Central memory CD8-positive, alpha-beta T cell (primary cell): ENCODE data around the gene SCAND1.
"Not testable (repeated sequence)": the region's sequence is repeated elsewhere in the genome, so short reads cannot be mapped to it uniquely, and the experiment has no call there.

Source experiments
- ATAC-seq: fragments of 150-1000 bp; cut with Tn5 transposase; replicated peaks from 2 replicates; pipeline ENCODE4 v1.10.0; 2022; ENCODE audit warnings: mild to moderate bottlenecking, moderate FRiP score, moderate number of reproducible peaks; ENCODE audit not compliant: poor library complexity, severe bottlenecking; ENCODE audit errors: extremely low read depth
- DNase-seq, 2 donors: peaks; one replicate each; pipeline ENCODE4 v3.0.0; 2021; ENCODE audit warnings: low spot score in 2 of 2
- H3K27ac Mint-ChIP-seq: one replicate; pipeline ENCODE4 v1.8.0; 2022; ENCODE audit warnings: low read depth, mild to moderate bottlenecking, moderate library complexity, mixed read lengths
- H3K27me3 Mint-ChIP-seq: one replicate; pipeline ENCODE4 v1.8.0; 2022; ENCODE audit warnings: mixed read lengths
- H3K36me3 Mint-ChIP-seq: one replicate; pipeline ENCODE4 v1.8.0; 2022; ENCODE audit warnings: mild to moderate bottlenecking, moderate library complexity, mixed read lengths; ENCODE audit not compliant: insufficient read depth
- H3K4me1 Mint-ChIP-seq: one replicate; pipeline ENCODE4 v1.8.0; 2022; ENCODE audit warnings: mixed read lengths
- H3K4me3 Mint-ChIP-seq: one replicate; pipeline ENCODE4 v1.8.0; 2022; ENCODE audit warnings: mild to moderate bottlenecking, moderate library complexity, mixed read lengths
- H3K9me3 Mint-ChIP-seq: one replicate; pipeline ENCODE4 v1.8.0; 2022; ENCODE audit warnings: mixed read lengths

Gene SCAND1

DNA sequence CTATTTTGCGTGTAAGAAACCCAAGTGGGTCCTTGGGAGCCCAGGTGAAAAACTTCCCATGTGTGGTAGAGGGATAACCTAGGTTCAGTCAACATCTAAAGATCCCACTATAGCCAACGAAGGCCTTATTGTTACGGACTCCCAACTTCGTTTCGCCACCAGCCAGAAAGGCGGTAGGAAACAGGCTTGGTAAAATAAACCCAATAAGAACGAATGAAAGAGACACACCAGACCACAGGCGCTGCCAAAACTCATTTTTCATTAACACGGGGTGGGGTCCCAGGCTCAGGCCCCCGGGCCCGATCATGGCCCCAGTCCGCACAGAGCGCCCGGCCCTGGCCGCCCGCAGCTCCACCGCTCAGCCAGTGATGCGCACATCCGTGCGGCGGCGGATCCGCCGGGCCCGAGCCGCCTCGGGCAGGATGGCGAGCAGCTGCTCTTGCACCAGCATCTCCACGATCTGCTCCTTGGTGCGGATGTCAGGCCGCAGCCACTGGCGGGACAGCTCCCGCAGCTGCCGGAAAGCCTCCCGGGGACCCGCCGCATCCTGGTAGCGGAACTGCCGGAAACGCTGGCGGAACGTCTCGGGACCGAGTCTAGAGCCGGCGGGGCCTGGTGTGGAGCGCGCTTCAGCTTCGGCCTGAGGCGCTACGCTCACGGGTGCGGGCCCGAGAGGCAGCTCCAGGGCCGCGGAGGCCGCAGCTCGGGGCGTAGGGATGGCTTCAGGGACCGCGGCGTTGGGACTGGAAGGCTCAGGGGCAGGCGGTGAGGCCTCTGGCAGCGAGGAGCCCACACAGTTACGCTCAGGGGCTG lies 709 bp downstream of the SCAND1 start:
- Mint-ChIP-seq H3K4me3 (peak overlapping the region; percentile 97), H3K9me3 (no peaks in the 10 kb centered on the region), H3K27ac (peak overlapping the region; percentile 100), H3K36me3 (peaks cover 23% of the 10 kb centered on the region), H3K4me1 (peaks cover 18% of the 10 kb centered on the region), H3K27me3 (no peaks in the 10 kb centered on the region)
- DNase-seq (peak; percentile 57 to 68), ATAC-seq (peak; percentile 34)

DNA sequence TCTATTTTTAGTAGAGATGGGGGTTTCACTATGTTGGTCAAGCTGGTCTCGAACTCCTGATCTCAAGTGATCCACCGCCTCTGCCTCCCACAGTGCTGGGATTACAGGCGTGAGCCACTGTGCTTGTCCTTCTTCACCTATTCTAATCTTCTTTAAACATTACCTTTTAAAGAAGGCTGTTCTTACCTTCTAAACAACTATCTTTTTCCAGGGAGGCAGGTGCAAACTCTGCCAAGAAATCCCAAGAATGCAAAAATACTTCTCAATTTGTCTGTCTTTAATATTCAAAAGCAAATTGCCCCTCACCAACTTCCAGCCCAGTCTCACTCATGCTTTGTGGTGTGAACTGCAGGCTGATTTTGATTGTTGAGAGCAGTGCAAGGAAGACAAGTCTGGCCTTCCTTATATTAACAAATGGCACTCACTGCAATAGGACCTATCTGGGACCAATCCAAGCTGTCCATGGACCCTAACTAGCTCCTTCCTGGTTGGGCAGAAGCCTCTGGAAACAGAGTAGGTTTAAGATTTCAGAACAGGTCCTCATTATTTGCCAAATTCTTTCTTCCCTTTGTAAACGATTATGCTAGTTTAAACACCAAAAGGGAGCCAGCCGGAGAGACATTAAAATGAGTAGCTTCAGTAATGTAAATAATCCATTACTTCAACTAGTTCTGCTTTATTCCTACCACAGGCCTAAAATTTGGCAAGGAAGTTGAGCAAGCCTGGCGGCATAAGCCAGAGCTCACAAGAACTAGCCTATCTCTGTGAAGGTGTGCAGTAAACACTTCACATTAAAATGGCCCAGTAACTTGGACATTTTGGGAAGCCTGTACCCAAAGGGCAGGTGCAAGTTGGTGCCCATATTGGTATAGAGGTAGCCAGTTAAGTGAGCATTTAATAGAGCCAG lies 1.6 kb downstream of the SCAND1 start:
- Mint-ChIP-seq H3K9me3 (no peaks in the 10 kb centered on the region), H3K27me3 (no peaks in the 10 kb centered on the region), H3K36me3 (peaks cover 26% of the 10 kb centered on the region), H3K27ac (peak overlapping the region; percentile 100), H3K4me1 (peaks cover 18% of the 10 kb centered on the region), H3K4me3 (peak overlapping the region; percentile 97)
- ATAC-seq (no peak), DNase-seq (no peak)

DNA sequence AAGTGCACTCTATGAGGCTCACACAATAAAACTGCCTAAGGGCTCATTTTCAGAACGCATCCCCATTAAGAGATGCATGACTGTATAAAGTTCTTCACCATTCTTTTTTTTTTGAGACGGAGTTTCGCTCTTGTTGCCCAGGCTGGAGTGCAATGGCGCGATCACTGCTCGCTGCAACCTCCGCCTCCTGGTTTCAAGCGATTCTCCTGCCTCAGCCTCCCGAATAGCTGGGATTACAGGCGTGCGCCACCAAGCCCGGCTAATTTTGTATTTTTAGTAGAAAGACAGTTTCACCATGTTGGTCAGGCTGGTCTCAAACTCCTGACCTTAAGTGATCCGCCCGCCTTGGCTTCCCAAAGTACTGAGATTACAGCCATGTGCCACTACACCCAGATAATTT lies 2.2 kb downstream of the SCAND1 start:
- ATAC-seq, H3K27me3 Mint-ChIP-seq, DNase-seq, H3K27ac Mint-ChIP-seq, H3K9me3 Mint-ChIP-seq: not testable (repeated sequence)
- H3K36me3 Mint-ChIP-seq = peaks cover 27% of the 10 kb centered on the region
- peak overlapping the region; percentile 97 for H3K4me3 Mint-ChIP-seq
- peaks cover 18% of the 10 kb centered on the region for H3K4me1 Mint-ChIP-seq

DNA sequence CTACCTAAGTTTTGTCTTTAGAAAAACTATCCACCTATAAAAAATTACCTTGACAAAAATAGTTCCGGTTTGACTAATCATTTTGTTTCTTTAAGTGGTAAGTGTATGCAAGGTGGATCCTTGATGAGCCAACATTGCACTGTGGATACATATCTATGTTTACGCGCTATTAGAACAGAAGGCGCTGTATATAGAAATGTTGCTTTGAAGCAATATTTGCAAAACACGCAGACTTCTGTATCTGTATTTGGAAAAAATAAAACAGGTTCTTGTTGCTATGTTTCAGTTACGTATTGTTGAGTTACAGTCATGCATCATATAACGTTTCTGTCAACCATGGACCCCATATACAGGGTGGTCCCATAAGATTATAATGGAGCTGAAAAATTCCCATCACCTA lies 4.2 kb downstream of the SCAND1 start:
- no peak for DNase-seq
- H3K27ac Mint-ChIP-seq = no peak overlapping the region

DNA sequence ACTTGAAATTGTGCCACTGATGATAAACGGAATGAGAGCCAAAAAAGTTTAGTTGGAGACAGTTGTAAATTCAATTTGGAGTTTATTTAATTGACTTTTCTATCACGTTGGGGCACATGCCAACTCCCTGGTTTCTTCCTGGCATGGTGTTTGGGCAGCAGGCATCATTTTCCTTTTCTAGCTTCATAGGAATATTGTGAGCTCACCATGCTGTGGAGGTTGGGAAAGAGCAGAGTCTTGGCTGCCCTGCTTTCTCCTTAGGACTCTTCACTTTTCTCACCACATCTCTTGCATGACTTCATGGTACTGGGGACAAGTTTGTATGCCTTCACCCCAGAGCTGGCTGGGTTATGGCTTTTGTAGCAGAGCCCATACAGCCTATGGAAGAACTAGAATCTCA lies 6.4 kb downstream of the SCAND1 start:
- H3K36me3 Mint-ChIP-seq = peaks cover 21% of the 10 kb centered on the region
- no peaks in the 10 kb centered on the region for H3K9me3 Mint-ChIP-seq
- H3K4me1 Mint-ChIP-seq = peaks cover 16% of the 10 kb centered on the region
- no peak overlapping the region for H3K4me3 Mint-ChIP-seq
- no peak for DNase-seq
- ATAC-seq = no peak
- no peak overlapping the region for H3K27ac Mint-ChIP-seq
- H3K27me3 Mint-ChIP-seq = no peaks in the 10 kb centered on the region

More for the DNA sequence above, 4.2 kb downstream of the SCAND1 start:
- Mint-ChIP-seq H3K27me3 (no peaks in the 10 kb centered on the region), H3K36me3 (peaks cover 27% of the 10 kb centered on the region), H3K4me3 (no peak overlapping the region), H3K4me1 (peaks cover 19% of the 10 kb centered on the region), H3K9me3 (no peaks in the 10 kb centered on the region)
- no peak for ATAC-seq

DNA sequence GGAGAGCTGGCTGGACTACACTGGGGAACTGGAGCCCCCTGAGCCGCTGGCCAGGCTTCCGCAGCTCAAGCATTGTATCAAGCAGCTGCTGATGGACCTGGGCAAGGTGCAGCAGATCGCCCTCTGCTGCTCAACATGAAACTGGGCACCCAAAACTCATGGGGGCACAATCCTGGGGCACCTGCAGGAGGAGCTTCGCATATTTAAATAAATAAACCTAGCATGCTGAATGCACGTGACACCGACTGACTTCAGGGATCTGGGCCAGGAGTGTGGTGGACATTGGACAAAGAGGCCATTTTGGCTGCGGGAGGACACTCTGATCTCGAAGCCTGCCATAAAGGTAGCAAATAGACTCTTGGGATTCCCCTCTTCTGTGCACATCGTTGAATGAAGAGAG lies 6.8 kb downstream of the SCAND1 start:
- H3K4me3 Mint-ChIP-seq = no peak overlapping the region
- H3K36me3 Mint-ChIP-seq = peaks cover 23% of the 10 kb centered on the region
- no peaks in the 10 kb centered on the region for H3K9me3 Mint-ChIP-seq
- no peak overlapping the region for H3K27ac Mint-ChIP-seq
- H3K4me1 Mint-ChIP-seq = peaks cover 11% of the 10 kb centered on the region
- H3K27me3 Mint-ChIP-seq = no peaks in the 10 kb centered on the region
- ATAC-seq = no peak
- DNase-seq = no peak

DNA sequence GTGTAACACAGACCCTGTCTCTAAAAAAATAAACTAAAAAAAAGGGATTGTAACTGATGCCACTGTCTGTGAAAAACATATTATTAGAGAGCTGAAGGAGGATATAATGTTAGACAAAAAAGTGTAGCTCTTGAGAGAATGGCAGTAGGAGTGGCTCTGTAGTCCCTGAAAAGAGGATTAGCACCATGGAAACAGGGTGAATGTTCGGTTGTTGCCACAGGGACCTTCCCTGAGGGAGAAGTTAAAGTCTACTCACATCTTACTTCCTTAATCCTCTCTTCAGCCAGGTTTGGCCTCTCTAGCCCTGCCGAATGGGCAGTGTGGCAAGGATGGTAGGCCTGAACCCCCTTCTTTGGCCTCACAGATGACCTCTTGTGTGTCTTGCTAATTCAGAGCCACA lies 12.1 kb downstream of the SCAND1 start:
- Mint-ChIP-seq H3K27me3 (no peaks in the 10 kb centered on the region), H3K9me3 (no peaks in the 10 kb centered on the region), H3K4me3 (no peak overlapping the region), H3K27ac (no peak overlapping the region), H3K36me3 (peaks cover 37% of the 10 kb centered on the region), H3K4me1 (peaks cover 9% of the 10 kb centered on the region)
- no peak for DNase-seq
- no peak for ATAC-seq

DNA sequence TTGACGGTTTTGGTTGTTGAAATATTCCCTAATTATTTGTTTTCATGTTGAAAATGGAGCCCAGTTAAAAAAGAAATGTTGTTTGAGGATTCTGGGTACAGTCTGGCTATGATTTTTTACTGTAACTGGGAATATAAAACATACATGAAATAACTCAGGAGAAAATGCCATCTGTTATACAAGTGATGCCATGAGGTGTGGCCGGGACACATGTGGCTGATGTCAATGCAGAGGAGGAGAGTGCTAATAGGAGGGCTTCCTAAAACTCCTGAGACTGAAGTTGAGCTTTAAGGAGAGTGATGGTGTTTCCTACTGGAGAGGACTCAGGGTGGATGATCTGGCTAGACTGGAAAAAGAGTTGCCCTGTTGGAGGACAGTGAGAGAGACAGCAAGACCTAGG lies 12.7 kb downstream of the SCAND1 start:
- DNase-seq = no peak
- Mint-ChIP-seq H3K36me3 (peaks cover 37% of the 10 kb centered on the region), H3K9me3 (no peaks in the 10 kb centered on the region), H3K4me3 (no peak overlapping the region), H3K4me1 (peaks cover 9% of the 10 kb centered on the region), H3K27me3 (no peaks in the 10 kb centered on the region), H3K27ac (no peak overlapping the region)
- no peak for ATAC-seq

DNA sequence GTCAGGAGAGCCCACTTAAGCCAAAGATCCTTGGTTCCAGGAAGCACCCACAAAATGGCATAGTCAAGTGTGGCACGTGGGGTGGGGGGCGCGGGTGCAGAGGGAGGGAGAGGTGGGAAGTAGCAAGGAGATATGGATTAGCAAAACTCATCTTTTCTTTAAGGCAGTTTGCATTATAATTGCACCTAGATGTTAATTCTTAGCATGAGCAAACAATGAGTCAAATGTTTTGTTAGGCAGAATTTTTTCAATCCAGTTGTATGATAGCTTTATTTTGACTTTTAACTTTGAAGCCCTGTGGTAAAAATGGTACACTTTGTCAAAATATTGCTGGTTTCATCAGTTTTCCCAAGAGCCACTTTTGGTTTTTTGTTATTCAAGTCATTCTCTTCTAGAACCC lies 15.0 kb downstream of the SCAND1 start:
- DNase-seq (no peak), ATAC-seq (no peak)
- H3K36me3 Mint-ChIP-seq = peaks cover 37% of the 10 kb centered on the region
- no peak overlapping the region for H3K27ac Mint-ChIP-seq
- H3K4me3 Mint-ChIP-seq = no peak overlapping the region
- H3K9me3 Mint-ChIP-seq = no peaks in the 10 kb centered on the region
- no peaks in the 10 kb centered on the region for H3K4me1 Mint-ChIP-seq
- H3K27me3 Mint-ChIP-seq = no peaks in the 10 kb centered on the region

DNA sequence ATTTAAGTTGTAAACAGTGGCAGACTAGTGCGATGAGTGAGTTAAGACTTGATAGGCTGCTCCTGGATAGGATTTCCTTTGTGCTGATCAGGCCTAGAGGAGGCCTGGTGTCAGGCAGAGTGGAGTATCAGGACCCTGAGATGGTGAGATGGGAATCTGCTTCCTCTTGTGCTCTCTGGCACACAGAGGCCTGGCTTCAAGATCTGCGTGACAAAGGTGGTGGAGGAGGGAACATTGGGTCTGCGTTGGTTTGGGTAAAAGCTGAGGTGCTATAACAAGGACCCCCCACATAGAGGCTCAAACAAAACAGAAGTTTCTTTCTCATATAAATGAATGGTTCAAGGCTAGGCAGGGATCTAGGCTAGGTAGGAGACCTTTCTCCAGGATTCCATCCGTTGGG lies 20.3 kb downstream of the SCAND1 start:
- peaks cover 9% of the 10 kb centered on the region for H3K4me1 Mint-ChIP-seq
- ATAC-seq (no peak), DNase-seq (no peak)
- H3K27me3 Mint-ChIP-seq = no peaks in the 10 kb centered on the region
- peaks cover 55% of the 10 kb centered on the region for H3K36me3 Mint-ChIP-seq
- peak overlapping the region; percentile 49 for H3K27ac Mint-ChIP-seq
- no peaks in the 10 kb centered on the region for H3K9me3 Mint-ChIP-seq
- no peak overlapping the region for H3K4me3 Mint-ChIP-seq

DNA sequence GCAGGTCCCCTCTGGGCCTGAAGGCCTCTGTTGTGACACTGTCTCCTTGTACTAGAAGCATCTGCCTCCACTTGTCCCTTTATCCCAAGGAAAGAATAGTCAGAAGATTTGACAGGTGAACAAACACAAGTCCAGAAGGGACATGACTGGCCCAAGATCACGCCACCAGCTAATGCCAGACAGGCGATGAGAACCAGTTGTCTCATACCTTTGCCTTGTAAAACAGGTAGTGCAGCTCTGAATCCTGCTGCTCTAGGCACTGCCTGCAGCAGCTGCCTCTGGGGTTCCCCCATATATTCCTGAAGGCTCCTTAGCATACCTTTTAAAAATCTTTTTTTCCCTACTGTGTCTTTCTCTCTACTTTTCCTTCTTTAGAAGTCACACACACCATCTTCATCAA lies 25.0 kb downstream of the SCAND1 start:
- Mint-ChIP-seq H3K27me3 (no peaks in the 10 kb centered on the region), H3K4me3 (no peak overlapping the region), H3K4me1 (peaks cover 17% of the 10 kb centered on the region), H3K9me3 (no peaks in the 10 kb centered on the region), H3K27ac (no peak overlapping the region), H3K36me3 (peaks cover 59% of the 10 kb centered on the region)
- DNase-seq (no peak), ATAC-seq (no peak)

DNA sequence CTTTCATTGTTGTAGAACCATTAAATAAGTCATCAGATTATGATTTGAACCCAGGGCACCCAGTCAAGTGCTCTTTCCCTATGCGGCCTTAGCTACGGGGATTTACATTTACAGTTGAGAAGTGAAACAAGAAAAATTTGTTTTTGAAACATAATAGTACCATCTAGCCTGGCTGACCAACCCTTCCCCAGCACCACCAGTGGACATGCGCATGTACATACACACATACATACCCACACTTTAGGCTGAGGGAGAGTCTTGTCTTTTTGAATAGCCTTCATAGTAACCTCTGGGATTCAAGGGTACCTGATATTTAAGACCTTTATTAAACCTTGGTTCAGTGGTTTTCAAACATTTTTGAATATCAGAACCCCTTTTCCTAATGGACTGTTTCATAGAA lies 33.8 kb downstream of the SCAND1 start:
- no peaks in the 10 kb centered on the region for H3K9me3 Mint-ChIP-seq
- no peak for DNase-seq
- H3K27ac Mint-ChIP-seq = no peak overlapping the region
- no peaks in the 10 kb centered on the region for H3K4me1 Mint-ChIP-seq
- H3K27me3 Mint-ChIP-seq = no peaks in the 10 kb centered on the region
- no peak overlapping the region for H3K4me3 Mint-ChIP-seq
- no peak for ATAC-seq
- H3K36me3 Mint-ChIP-seq = peaks cover 40% of the 10 kb centered on the region

DNA sequence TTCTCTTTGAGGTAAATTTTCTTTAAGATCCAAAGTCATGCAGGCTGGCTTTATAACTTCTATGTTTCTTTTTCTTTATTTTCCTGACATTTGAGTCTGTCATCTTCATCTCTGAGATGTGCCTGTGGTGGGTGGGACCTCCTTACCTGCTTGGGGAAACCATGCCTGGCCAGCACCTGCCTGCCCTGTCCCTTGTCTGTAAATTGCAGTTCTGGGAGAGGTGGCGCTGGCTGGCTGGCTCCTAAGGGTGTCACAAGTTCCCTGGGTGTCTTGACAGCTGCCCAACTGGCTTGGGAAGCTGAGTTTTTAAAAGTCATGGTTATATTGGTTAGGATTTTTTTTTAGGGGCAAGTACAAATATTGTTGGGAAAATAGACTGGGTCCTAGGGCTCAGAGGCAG lies 36.3 kb downstream of the SCAND1 start:
- Mint-ChIP-seq H3K4me3 (no peak overlapping the region), H3K4me1 (no peaks in the 10 kb centered on the region), H3K27me3 (no peaks in the 10 kb centered on the region), H3K36me3 (peaks cover 59% of the 10 kb centered on the region), H3K27ac (no peak overlapping the region), H3K9me3 (no peaks in the 10 kb centered on the region)
- DNase-seq (no peak), ATAC-seq (no peak)
